HG03521 (cell line): ENCODE measurements around the gene METTL23.

Experiments used
- ATAC-seq: cut with Tn5 transposase; IDR thresholded peaks from one replicate; pipeline ENCODE4 v1.9.1; 2021; ENCODE audit warnings: mild to moderate bottlenecking, moderate library complexity; ENCODE audit not compliant: unreplicated experiment

METTL23 gene

GRCh38 chr17:76726776-76727718, at the start of gene METTL23:
Gene METTL23 (plus strand): TSS chr17:76726839. CDS start chr17:76729711, 2,872 bp downstream.
- peak; percentile 47 for ATAC-seq

GRCh38 chr17:76677406-76677805, 49.2 kb upstream of the METTL23 start:
- no peak for ATAC-seq

GRCh38 chr17:76678330-76678729, 48.3 kb upstream of the METTL23 start:
- ATAC-seq, result no peak

GRCh38 chr17:76679239-76679638, 47.4 kb upstream of the METTL23 start:
- no peak for ATAC-seq

GRCh38 chr17:76681222-76682137, 45.2 kb upstream of the METTL23 start:
- ATAC-seq, result no peak

- ATAC-seq, result no peak
These were observed 44.3 kb upstream of the METTL23 start for GRCh38 chr17:76682296-76682695.

GRCh38 chr17:76683011-76683755, 43.5 kb upstream of the METTL23 start:
- no peak for ATAC-seq

GRCh38 chr17:76683921-76684745, 42.5 kb upstream of the METTL23 start:
- ATAC-seq, result no peak

GRCh38 chr17:76684756-76685155, 41.9 kb upstream of the METTL23 start:
- no peak for ATAC-seq

GRCh38 chr17:76685366-76685765, 41.3 kb upstream of the METTL23 start:
- ATAC-seq, result no peak

GRCh38 chr17:76685846-76686245, 40.8 kb upstream of the METTL23 start:
- no peak for ATAC-seq

GRCh38 chr17:76686538-76687297, 39.9 kb upstream of the METTL23 start:
- no peak for ATAC-seq

- ATAC-seq, result no peak
These were observed 39.1 kb upstream of the METTL23 start for GRCh38 chr17:76687298-76688164.

GRCh38 chr17:76688165-76688622, 38.4 kb upstream of the METTL23 start:
- no peak for ATAC-seq

GRCh38 chr17:76689859-76690258, 36.8 kb upstream of the METTL23 start:
- ATAC-seq, result no peak

- no peak for ATAC-seq
These were observed 35.9 kb upstream of the METTL23 start for GRCh38 chr17:76690596-76691280.

GRCh38 chr17:76691379-76692191, 35.1 kb upstream of the METTL23 start:
- ATAC-seq, result no peak
